ENCODE data around the gene TIGD1. TPM values are rescaled to one million over a fixed set of nuclear protein-coding genes. Genes with fewer than 3 reads are reported as not detected.

The TIGD1 gene
- total and polyA plus RNA-seq, 5 experiments from 2014 or later, result 10.0 to 29.5 (median 18.6) TPM

- H3K27ac Mint-ChIP-seq, result peak overlapping the region in 1 of 10 donors; percentile 13
- peak in 1 of 10 donors; percentile 8 for DNase-seq
Observed at GRCh38 chr2:232523682-232524597, 26.4 kb downstream of the TIGD1 start.

GRCh38 chr2:232523402-232523681 is 27.0 kb downstream of the TIGD1 start:
- Mint-ChIP-seq H3K27ac (no peak overlapping the region), H3K36me3 (peaks cover 0 to 2% (median 0%) of the 10 kb centered on the region in 3 donors), H3K4me1 (peaks cover 7 to 18% (median 15%) of the 10 kb centered on the region in 4 donors), H3K4me3 (peak overlapping the region in 8 of 10 donors; percentile 52 to 75 (median 71)), H3K9me3 (no peaks in the 10 kb centered on the region), H3K27me3 (peaks cover 10 to 62% (median 46%) of the 10 kb centered on the region in 5 donors)
- POLR2A ChIA-PET, result no interaction called here
- DNase-seq, result no peak
- no peak for ATAC-seq

More at GRCh38 chr2:232523682-232524597, 26.4 kb downstream of the TIGD1 start:
- Mint-ChIP-seq H3K4me3 (peak overlapping the region in 8 of 10 donors; percentile 47 to 75 (median 60)), H3K27me3 (peaks cover 11 to 62% (median 47%) of the 10 kb centered on the region in 5 donors), H3K9me3 (no peaks in the 10 kb centered on the region), H3K4me1 (peaks cover 13 to 24% (median 21%) of the 10 kb centered on the region in 4 donors), H3K36me3 (peaks cover 0 to 2% (median 0%) of the 10 kb centered on the region in 3 donors)
- peak in 1 of 2 donors; percentile 32 for ATAC-seq
- POLR2A ChIA-PET, result no interaction called here

GRCh38 chr2:232522623-232523401 is 27.5 kb downstream of the TIGD1 start:
- Mint-ChIP-seq H3K4me3 (peak overlapping the region; percentile 19 to 75 (median 67)), H3K36me3 (peaks cover 0 to 2% (median 0%) of the 10 kb centered on the region in 3 donors), H3K27ac (no peak overlapping the region), H3K4me1 (peaks cover 5 to 12% (median 12%) of the 10 kb centered on the region in 4 donors), H3K9me3 (no peaks in the 10 kb centered on the region), H3K27me3 (peaks cover 10 to 62% (median 44%) of the 10 kb centered on the region in 5 donors)
- DNase-seq (peak in 2 of 10 donors; percentile 12 to 18), ATAC-seq (peak; percentile 33 to 40)
- POLR2A ChIA-PET, result no interaction called here

GRCh38 chr2:232521959-232522622 is 28.3 kb downstream of the TIGD1 start:
- H3K4me3 Mint-ChIP-seq, result peak overlapping the region in 7 of 10 donors; percentile 9 to 74 (median 38)
- H3K36me3 Mint-ChIP-seq, result peaks cover 0 to 2% (median 0%) of the 10 kb centered on the region in 3 donors
- peaks cover 5 to 12% (median 11%) of the 10 kb centered on the region in 4 donors for H3K4me1 Mint-ChIP-seq
- POLR2A ChIA-PET, result no interaction called here
- DNase-seq (peak; percentile 36 to 81 (median 69)), ATAC-seq (peak; percentile 74 to 86)
- no peaks in the 10 kb centered on the region for H3K9me3 Mint-ChIP-seq
- H3K27me3 Mint-ChIP-seq, result peaks cover 10 to 63% (median 42%) of the 10 kb centered on the region in 5 donors
- no peak overlapping the region for H3K27ac Mint-ChIP-seq

- Mint-ChIP-seq H3K36me3 (peaks cover 0 to 2% (median 0%) of the 10 kb centered on the region in 3 donors), H3K4me1 (peaks cover 5 to 12% (median 11%) of the 10 kb centered on the region in 4 donors), H3K4me3 (peak overlapping the region in 6 of 10 donors; percentile 19 to 78 (median 73)), H3K27ac (peak overlapping the region in 1 of 10 donors; percentile 80), H3K9me3 (no peaks in the 10 kb centered on the region), H3K27me3 (peaks cover 10 to 60% (median 39%) of the 10 kb centered on the region in 5 donors)
- POLR2A ChIA-PET, result no interaction called here
- DNase-seq (no peak), ATAC-seq (no peak)
Observed at GRCh38 chr2:232521098-232521497, 29.3 kb downstream of the TIGD1 start.

- Mint-ChIP-seq H3K27me3 (peaks cover 10 to 58% (median 39%) of the 10 kb centered on the region in 5 donors), H3K4me3 (peak overlapping the region in 6 of 10 donors; percentile 14 to 69 (median 52)), H3K4me1 (peaks cover 5 to 12% (median 11%) of the 10 kb centered on the region in 4 donors), H3K9me3 (no peaks in the 10 kb centered on the region), H3K27ac (peak overlapping the region in 1 of 10 donors; percentile 81), H3K36me3 (peaks cover 0 to 2% (median 0%) of the 10 kb centered on the region in 3 donors)
- DNase-seq (no peak), ATAC-seq (no peak)
- POLR2A ChIA-PET, result no interaction called here
Observed at GRCh38 chr2:232520489-232520888, 29.9 kb downstream of the TIGD1 start.

- peak within 1 kb of the TSS in 7 of 10 donors; percentile 14 to 69 (median 52) for H3K4me3 Mint-ChIP-seq
- DNase-seq (no peak), ATAC-seq (no peak)
- POLR2A ChIA-PET, result no interaction called here
- no peaks in the 10 kb centered on the region for H3K9me3 Mint-ChIP-seq
- H3K4me1 Mint-ChIP-seq, result peaks cover 5 to 12% (median 11%) of the 10 kb centered on the region in 4 donors
- peaks cover 0 to 2% (median 0%) of the 10 kb centered on the region in 3 donors for H3K36me3 Mint-ChIP-seq
- H3K27ac Mint-ChIP-seq, result peak within 1 kb of the TSS in 2 of 10 donors; percentile 80 to 81
- peaks cover 10 to 57% (median 39%) of the 10 kb centered on the region in 5 donors for H3K27me3 Mint-ChIP-seq
Observed at GRCh38 chr2:232519581-232520438, 30.5 kb downstream of the TIGD1 start, which contains the start of gene PRSS56. Gene PRSS56, plus strand, starts transcription at chr2:232520388. Its CDS starts 211 bp downstream, at chr2:232520599.

GRCh38 chr2:232518844-232519243 is 31.5 kb downstream of the TIGD1 start:
- no peak for DNase-seq
- POLR2A ChIA-PET, result no interaction called here
- H3K4me1 Mint-ChIP-seq, result peaks cover 5 to 12% (median 7%) of the 10 kb centered on the region in 4 donors
- no peak overlapping the region for H3K27ac Mint-ChIP-seq
- H3K27me3 Mint-ChIP-seq, result peaks cover 9 to 50% (median 32%) of the 10 kb centered on the region in 5 donors
- no peaks in the 10 kb centered on the region for H3K9me3 Mint-ChIP-seq
- no peak overlapping the region for H3K4me3 Mint-ChIP-seq
- H3K36me3 Mint-ChIP-seq, result peaks cover 0 to 2% (median 0%) of the 10 kb centered on the region in 3 donors
- no peak for ATAC-seq

- peaks cover 2 to 4% (median 2%) of the 10 kb centered on the region in 4 donors for H3K4me1 Mint-ChIP-seq
- H3K4me3 Mint-ChIP-seq, result no peak overlapping the region
- ATAC-seq (no peak), DNase-seq (no peak)
- no peaks in the 10 kb centered on the region for H3K9me3 Mint-ChIP-seq
- POLR2A ChIA-PET, result no interaction called here
- H3K36me3 Mint-ChIP-seq, result no peaks in the 10 kb centered on the region
- H3K27ac Mint-ChIP-seq, result no peak overlapping the region
- peaks cover 8 to 54% (median 31%) of the 10 kb centered on the region in 5 donors for H3K27me3 Mint-ChIP-seq
Observed at GRCh38 chr2:232516551-232516950, 33.8 kb downstream of the TIGD1 start.

- Mint-ChIP-seq H3K27ac (no peak overlapping the region), H3K9me3 (no peaks in the 10 kb centered on the region), H3K27me3 (peaks cover 6 to 49% (median 28%) of the 10 kb centered on the region in 5 donors), H3K36me3 (no peaks in the 10 kb centered on the region), H3K4me3 (no peak overlapping the region), H3K4me1 (no peaks in the 10 kb centered on the region)
- ATAC-seq (no peak), DNase-seq (no peak)
- POLR2A ChIA-PET, result no interaction called here
Observed at GRCh38 chr2:232515639-232516038, 34.7 kb downstream of the TIGD1 start.

- no peak overlapping the region for H3K4me3 Mint-ChIP-seq
- DNase-seq, result no peak
- ATAC-seq, result no peak
- no peaks in the 10 kb centered on the region for H3K4me1 Mint-ChIP-seq
- H3K9me3 Mint-ChIP-seq, result no peaks in the 10 kb centered on the region
- POLR2A ChIA-PET, result no interaction called here
- no peak overlapping the region for H3K27ac Mint-ChIP-seq
- H3K27me3 Mint-ChIP-seq, result peaks cover 1 to 48% (median 18%) of the 10 kb centered on the region in 5 donors
- no peaks in the 10 kb centered on the region for H3K36me3 Mint-ChIP-seq
Observed at GRCh38 chr2:232513353-232513752, 37.0 kb downstream of the TIGD1 start.
